HUES48 (cell line): Measurements from ENCODE around the gene CDS2.

Experiments
- H3K27ac ChIP-seq: one replicate; pipeline ENCODE4 v1.7.0; 2013; ENCODE audit warnings: low read depth, low read length, inconsistent platforms
- H3K27me3 ChIP-seq: 2 replicates; pipeline ENCODE4 v1.6.1; 2013; ENCODE audit warnings: mild to moderate bottlenecking, low read length; ENCODE audit not compliant: control insufficient read depth, insufficient read depth
- H3K36me3 ChIP-seq: 2 replicates; pipeline ENCODE4 v1.6.1; 2013; ENCODE audit warnings: low read length; ENCODE audit not compliant: control insufficient read depth, insufficient read depth
- H3K4me1 ChIP-seq: 2 replicates; pipeline ENCODE4 v1.6.1; 2013; ENCODE audit warnings: mild to moderate bottlenecking, low read length; ENCODE audit not compliant: control insufficient read depth, insufficient read depth
- H3K4me3 ChIP-seq: 2 replicates; pipeline ENCODE4 v1.5.1; 2013; ENCODE audit warnings: mild to moderate bottlenecking, low read depth, low read length
- H3K9ac ChIP-seq: 2 replicates; pipeline ENCODE4 v1.6.1; 2013; ENCODE audit warnings: mild to moderate bottlenecking, low read depth, low read length, moderate library complexity
- H3K9me3 ChIP-seq: 2 replicates; pipeline ENCODE4 v1.6.1; 2013; ENCODE audit warnings: low read length; ENCODE audit not compliant: control insufficient read depth, insufficient read depth

The CDS2 gene

DNA sequence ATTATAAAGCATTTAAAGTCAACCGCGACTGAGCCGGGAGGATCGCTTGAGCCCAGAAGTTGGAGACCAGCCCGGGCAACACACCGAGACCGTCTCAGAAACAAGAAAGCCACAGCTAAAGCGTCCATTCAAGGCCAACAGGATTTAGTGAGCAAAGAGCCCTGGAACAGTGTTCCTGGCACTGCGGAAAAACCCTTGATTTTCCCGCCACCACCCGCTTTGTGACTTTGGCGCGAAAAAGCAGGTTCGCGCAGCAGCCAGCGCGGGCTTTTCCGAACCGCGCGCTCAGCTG lies 7.7 kb upstream of the CDS2 start:
- Histone ChIP-seq H3K9ac (peak overlapping the region; percentile 99), H3K27ac (peak overlapping the region; percentile 96), H3K4me1 (peaks cover 21% of the 10 kb centered on the region), H3K4me3 (peak overlapping the region; percentile 94), H3K9me3 (no peaks in the 10 kb centered on the region), H3K36me3 (peaks cover 48% of the 10 kb centered on the region), H3K27me3 (no peaks in the 10 kb centered on the region)

DNA sequence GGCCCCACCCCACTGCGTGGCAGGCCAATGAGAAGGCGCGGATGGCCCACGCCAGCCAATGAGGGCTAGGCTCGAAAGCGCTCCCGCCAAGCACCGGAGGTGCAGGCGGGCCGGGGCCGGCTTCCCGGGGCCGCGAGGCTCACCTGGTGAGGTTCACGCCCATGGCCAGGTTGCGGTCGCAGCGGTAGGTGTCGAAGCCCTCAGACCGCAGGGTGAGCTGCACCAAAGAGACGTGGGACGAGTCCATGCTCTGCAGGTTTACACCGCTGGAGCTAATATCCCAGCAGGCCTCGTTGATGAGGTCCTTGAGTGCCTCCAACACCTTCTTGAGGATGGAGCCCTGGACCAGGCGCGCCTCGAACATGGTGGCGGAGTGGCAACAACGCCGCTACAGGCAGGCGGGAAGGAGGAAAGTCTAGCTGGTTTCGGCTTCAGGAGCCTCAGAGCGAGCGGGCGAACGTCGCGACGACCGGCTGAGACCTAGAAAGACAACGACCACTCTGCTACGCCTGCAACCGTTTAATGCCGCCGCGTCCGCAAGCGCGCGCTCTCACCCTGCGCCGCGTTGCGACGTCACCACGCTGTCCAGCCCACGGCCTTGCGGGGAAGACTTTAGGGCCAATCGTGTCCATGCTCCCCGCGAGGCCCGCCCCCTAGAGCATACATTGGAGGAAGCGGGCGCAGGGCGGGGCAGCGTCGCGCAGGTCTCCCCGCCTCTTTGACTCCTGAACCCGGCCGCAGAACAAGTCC lies 7.2 kb upstream of the CDS2 start, which contains the start of gene PCNA:
PCNA (minus strand) TSS at position 524 of the 750 bp plus-strand sequence; CDS start at position 364, 160 bp downstream.
- Histone ChIP-seq H3K27me3 (no peaks in the 10 kb centered on the region), H3K36me3 (peaks cover 43% of the 10 kb centered on the region), H3K4me3 (peak within 1 kb of the TSS; percentile 94), H3K27ac (peak within 1 kb of the TSS; percentile 96), H3K4me1 (peaks cover 21% of the 10 kb centered on the region), H3K9me3 (no peaks in the 10 kb centered on the region), H3K9ac (peak within 1 kb of the TSS; percentile 99)

DNA sequence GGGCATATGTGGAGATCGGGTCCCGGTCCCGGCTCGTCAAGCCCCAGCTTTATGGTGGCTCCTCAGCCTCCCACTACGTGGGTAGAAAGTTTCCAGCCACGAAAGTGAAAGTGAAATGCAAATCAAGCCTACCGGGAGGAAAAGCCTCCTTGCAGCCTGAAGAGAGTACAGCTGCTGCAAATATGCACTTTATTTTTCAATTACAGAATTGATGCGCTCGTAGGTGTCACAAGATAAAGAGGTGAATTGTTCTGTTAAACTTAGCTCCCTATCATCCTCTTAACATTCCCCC lies 6.7 kb upstream of the CDS2 start:
- peaks cover 21% of the 10 kb centered on the region for H3K4me1 ChIP-seq
- peak overlapping the region; percentile 94 for H3K4me3 ChIP-seq
- H3K9me3 ChIP-seq: no peaks in the 10 kb centered on the region
- no peaks in the 10 kb centered on the region for H3K27me3 ChIP-seq
- peak overlapping the region; percentile 66 for H3K9ac ChIP-seq
- H3K36me3 ChIP-seq: peaks cover 38% of the 10 kb centered on the region
- peak overlapping the region; percentile 96 for H3K27ac ChIP-seq

DNA sequence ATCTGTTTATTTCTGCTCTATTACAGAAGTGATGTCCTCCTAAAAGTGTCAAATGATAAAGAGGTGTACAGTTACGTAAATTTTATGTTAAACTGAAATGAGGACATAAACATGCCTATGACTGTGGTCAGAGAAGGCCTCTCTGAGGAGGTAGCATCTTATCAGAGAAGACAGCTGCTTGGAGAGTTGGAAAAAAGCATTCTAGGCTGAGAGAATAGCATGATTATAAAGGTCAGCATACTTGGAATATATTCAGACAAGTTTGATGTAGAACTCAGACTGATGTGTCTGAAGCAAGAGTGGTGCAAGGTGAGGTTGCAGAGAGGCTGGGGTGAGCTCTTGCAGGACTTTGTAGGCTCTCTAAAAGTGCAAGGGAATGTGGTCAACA lies 3.9 kb upstream of the CDS2 start:
- Histone ChIP-seq H3K4me1 (0 out of 2 replicates have a peak, but pooled peaks cover 11% of the 10 kb centered on the region), H3K4me3 (no peak overlapping the region), H3K27ac (no peak overlapping the region), H3K36me3 (peaks cover 10% of the 10 kb centered on the region), H3K9me3 (no peaks in the 10 kb centered on the region), H3K9ac (no peak overlapping the region), H3K27me3 (no peaks in the 10 kb centered on the region)

DNA sequence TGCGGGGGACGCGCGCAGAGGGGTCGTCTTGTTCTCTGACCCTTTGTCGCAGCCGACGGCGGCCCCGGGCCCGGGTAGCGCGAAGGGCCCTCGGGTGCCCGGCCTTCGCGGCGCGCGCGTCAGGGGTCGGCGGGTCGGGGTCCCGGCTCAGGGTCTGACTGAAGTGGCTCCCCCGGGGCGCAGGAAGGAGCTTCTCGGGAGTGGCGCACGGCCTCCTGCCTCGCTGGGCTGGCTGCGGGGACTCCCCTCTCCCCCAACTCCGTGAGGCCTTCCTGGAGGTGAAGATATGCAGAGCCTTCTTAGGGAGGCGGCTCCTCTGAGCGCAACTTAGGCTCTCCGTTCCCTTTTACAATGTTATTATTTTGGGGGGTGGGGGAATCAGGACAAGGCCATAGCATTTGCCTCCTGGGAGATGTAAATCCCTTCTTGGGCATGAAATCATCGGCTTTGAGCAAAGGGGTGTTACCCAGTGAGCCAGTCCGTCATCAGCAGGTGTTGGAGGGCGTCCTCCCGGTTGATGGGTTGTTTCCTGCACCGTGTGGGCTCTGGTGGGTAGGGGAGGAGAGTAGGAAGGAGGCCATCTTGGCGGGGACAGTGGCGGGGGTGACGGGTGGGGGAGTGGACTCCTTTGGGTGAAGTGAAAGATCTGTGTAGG lies 523 bp downstream of the CDS2 start:
- 0 out of 2 replicates have a peak, but pooled peaks cover 10% of the 10 kb centered on the region for H3K4me1 ChIP-seq
- no peaks in the 10 kb centered on the region for H3K27me3 ChIP-seq
- peak overlapping the region; percentile 69 for H3K9ac ChIP-seq
- peak overlapping the region; percentile 82 for H3K4me3 ChIP-seq
- no peaks in the 10 kb centered on the region for H3K36me3 ChIP-seq
- H3K9me3 ChIP-seq: no peaks in the 10 kb centered on the region
- peak overlapping the region; percentile 77 for H3K27ac ChIP-seq

DNA sequence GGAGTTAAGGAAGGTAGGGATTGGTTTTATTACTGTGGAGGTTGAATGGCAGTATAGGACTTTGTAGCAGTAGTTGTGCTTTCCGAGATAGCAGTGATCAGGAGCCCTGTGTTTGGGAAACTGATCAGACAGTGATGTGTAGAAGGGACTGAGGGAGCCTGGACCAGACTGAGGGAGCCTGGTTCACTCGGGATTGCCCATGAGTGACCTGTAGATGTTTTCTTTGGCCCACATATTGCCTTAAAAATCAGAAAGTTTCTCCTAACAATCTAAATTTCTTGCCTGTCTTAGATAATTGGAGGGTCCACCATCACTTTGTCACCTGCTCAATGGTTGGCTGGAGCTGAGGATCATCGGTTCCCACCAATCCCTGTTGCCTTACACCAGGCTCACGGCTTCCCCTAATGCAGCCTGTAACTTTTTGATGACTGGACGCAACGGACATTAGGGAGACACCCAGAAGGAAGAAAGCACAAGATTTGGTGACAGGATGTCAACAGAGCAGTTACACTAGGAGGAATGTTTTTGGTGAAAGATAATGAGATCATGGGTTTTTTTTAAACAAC lies 1.1 kb downstream of the CDS2 start:
- Histone ChIP-seq H3K27me3 (no peaks in the 10 kb centered on the region), H3K9ac (no peak overlapping the region), H3K4me3 (peak overlapping the region; percentile 82), H3K9me3 (no peaks in the 10 kb centered on the region), H3K27ac (peak overlapping the region; percentile 77), H3K36me3 (no peaks in the 10 kb centered on the region), H3K4me1 (0 out of 2 replicates have a peak, but pooled peaks cover 5% of the 10 kb centered on the region)

DNA sequence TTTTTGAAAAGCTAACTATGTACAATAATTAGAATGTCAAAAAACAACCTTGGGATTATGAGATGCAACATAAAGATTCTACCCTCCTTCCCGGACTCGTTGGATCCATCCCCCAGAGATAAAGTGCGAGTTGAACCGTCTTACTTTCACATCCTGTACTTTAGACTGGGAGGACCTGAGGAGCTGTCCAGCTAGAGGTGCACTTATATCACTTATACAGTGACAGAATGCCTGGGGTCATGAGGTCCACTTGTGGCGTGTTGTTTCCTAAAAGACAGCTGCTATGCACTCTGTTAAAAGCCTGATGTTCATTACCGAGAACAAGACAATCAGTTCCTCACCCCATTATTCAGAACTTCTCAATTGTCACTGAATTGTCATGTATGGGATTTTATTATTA lies 2.1 kb downstream of the CDS2 start:
- Histone ChIP-seq H3K27me3 (no peaks in the 10 kb centered on the region), H3K27ac (no peak overlapping the region), H3K36me3 (no peaks in the 10 kb centered on the region), H3K9ac (no peak overlapping the region), H3K9me3 (no peaks in the 10 kb centered on the region), H3K4me1 (0 out of 2 replicates have a peak, but pooled peaks cover 4% of the 10 kb centered on the region), H3K4me3 (no peak overlapping the region)

DNA sequence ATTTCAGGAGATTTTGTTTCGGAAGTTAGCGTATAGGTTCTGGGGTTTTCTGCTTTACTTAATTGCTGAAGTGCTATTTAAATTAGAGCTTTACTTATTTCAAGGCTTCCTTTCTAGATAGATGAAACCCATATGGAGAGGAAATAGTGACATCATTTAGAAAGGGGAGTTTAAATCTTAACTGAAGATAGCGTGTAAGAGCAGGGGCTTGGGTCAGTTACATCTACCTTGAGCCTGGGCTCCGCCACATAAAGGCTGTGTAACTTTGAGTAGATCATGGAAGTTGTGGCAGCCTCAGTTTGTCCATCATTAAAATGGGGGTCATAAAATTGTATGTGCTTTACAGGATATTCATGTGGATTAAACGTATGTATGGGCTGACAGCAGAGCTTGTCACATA lies 4.7 kb downstream of the CDS2 start:
- H3K27ac ChIP-seq: no peak overlapping the region
- H3K4me1 ChIP-seq: peaks cover 12% of the 10 kb centered on the region
- H3K4me3 ChIP-seq: no peak overlapping the region
- H3K9ac ChIP-seq: no peak overlapping the region
- H3K9me3 ChIP-seq: no peaks in the 10 kb centered on the region
- H3K36me3 ChIP-seq: no peaks in the 10 kb centered on the region
- no peaks in the 10 kb centered on the region for H3K27me3 ChIP-seq

DNA sequence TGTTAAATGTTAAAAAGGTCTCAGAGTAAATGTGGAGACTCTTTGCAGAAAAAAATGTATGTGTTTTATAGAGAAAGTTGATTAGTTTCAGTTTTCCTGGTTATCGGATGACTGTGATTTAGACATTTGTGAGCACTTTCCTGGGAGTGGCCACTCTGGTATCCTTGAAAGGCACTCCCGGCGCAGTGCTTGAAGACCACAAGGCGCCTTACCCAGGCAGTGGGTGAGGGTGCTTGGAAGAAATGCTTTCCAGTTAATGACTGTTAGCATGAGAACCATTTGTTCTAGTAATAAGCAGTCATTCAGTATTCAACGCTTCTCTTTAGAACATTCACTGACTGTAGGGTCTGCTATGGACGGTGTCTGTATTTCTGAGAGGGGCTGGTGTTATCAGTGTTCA lies 7.2 kb downstream of the CDS2 start:
- Histone ChIP-seq H3K36me3 (no peaks in the 10 kb centered on the region), H3K27ac (no peak overlapping the region), H3K4me1 (peaks cover 8% of the 10 kb centered on the region), H3K9ac (no peak overlapping the region), H3K4me3 (no peak overlapping the region), H3K27me3 (no peaks in the 10 kb centered on the region), H3K9me3 (no peaks in the 10 kb centered on the region)

DNA sequence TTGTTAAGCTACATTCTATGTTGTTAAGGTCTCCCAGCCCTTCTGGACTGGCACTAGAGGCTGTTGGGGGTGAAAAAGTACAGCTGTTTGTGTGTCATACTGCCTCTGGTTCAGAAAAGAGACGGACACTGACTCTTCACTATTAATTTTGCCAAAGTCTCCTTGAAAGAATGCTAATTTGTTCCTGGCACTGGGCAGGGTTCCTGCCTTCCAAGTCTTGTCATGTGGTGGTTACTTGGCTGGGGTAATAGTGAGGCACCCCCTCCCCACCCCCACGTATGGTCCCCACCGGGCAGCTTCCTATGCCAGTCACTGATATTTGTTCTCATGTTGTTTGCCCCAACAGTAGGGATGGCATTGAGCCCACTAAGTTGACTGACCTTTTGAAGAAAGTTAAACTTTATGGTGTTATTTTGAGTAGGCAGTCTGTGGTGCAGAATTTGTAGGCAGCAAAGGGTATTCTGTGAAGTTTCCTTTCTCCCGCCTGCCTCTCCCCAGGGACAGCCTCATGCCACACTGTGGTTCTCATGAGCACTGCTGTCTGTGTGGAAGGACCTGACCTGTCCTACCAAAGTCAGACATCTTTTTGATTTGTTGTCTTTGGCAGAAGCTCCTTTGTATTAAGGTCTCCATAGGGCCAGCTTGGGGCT lies 8.7 kb downstream of the CDS2 start:
- no peak overlapping the region for H3K4me3 ChIP-seq

DNA sequence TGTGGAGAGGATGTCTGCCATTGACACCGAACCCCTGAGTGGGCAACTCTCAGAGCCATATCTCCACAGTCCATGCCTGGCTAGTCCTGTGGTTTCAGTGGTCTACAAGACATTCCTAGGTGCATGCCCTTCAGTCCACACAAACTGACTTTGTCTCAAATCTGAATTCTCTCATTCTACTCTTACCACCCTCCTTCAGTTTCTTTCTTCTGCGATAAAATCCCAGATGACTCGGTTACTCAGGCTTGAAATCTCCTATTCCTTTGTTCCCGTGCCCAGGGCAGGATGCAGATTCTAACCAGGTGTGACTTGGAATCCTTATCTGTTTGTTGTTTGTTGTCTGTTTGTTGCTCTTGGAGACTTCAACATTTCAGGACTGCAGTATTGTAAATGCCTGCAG lies 9.3 kb downstream of the CDS2 start:
- no peaks in the 10 kb centered on the region for H3K27me3 ChIP-seq
- H3K27ac ChIP-seq: peak overlapping the region; percentile 63
- H3K4me3 ChIP-seq: no peak overlapping the region
- H3K4me1 ChIP-seq: peaks cover 8% of the 10 kb centered on the region
- H3K9ac ChIP-seq: peak overlapping the region; percentile 5; the same call in 1 of the 2 replicates
- H3K9me3 ChIP-seq: no peaks in the 10 kb centered on the region
- H3K36me3 ChIP-seq: no peaks in the 10 kb centered on the region

More for the DNA sequence above, 8.7 kb downstream of the CDS2 start:
- Histone ChIP-seq H3K9me3 (no peaks in the 10 kb centered on the region), H3K27me3 (no peaks in the 10 kb centered on the region), H3K9ac (peak overlapping the region; percentile 5; the same call in 1 of the 2 replicates), H3K27ac (peak overlapping the region; percentile 63), H3K4me1 (peaks cover 8% of the 10 kb centered on the region), H3K36me3 (no peaks in the 10 kb centered on the region)
